ENCODE results near the gene BTBD6. TPM values are rescaled to one million over a fixed set of nuclear protein-coding genes. Genes with fewer than 3 reads are reported as not detected.

The BTBD6 gene
- total and polyA plus RNA-seq, 2 of the 8 experiments (the other 6 are each of a cell fraction or from before 2014, with no cell fraction given) = 10.1 to 10.2 TPM

DNA sequence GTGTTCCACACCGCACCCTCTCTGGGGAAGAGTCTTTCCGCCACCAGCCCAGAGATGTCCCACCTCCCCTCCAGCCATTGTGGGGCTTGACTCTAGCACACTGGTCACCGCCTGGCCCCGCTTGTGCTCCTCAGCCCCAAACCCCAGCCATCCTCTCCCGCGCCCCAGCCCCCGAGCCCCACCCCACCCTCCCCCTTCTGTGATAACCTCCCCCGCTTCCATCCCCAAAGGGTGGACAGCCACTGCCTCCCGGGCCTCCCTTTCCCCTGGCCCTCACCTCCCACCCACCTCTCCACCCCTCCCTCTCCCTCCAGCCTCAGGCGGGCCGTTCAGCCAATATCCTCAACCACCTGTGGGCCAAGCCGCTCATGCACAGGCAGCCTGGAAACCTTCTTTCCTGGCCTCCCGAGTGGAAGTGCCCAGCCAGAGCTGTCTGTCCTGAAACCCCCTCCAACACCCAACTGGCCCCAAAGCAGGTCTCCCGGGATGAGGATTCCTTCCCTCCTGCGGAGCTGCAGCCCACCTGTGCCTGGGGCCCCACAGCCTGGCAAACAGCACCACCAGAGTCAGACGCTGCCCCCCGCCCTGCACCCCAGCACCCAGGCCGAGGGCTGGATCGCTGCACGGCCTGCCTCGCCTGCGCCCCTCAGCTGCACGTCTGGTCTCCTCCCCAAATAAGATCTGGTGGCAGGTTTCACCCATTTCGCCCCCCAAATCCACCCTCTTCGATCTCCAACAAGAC lies 40.2 kb upstream of the BTBD6 start (continued):
- TF ChIP-seq RFX5 (IDR thresholded peaks at IDR 0.05; ENCODE audit: borderline replicate concordance, low read depth, low read length) (no peak), CHD2 (IDR thresholded peaks at IDR 0.05; ENCODE audit: low read length) (no peak)

Data from H1 (cell line).